Measurements from ENCODE around the gene GUCA1C.

The GUCA1C gene

GRCh38 chr3:108953700-108954099 is at the start of gene GUCA1C:
Gene GUCA1C, minus strand, starts transcription at chr3:108953879. Its CDS starts 117 bp downstream, at chr3:108953762.
- DNase-seq: no peak

- DNase-seq: no peak
Observed at GRCh38 chr3:108998436-108998835, 44.8 kb upstream of the GUCA1C start.

GRCh38 chr3:108985844-108986243 is 32.2 kb upstream of the GUCA1C start:
- DNase-seq: no peak

DNA sequence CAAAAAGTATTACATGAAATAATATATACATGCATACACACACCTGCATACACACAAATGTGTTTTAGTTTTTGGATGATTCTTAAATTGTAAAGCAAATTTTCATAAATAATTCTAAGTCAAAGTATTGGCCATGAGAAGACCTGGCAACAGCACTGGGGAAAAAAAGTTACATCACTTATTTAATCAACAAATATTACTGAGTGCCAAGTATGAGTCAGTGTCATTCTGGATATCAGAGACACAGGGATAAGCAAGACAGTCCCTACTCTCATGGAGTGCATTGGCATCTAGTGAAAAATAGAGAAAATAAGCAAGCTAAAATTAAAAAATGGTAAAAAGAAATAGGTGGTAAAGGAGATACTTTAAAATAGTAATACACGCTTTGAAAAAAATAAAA is 29.4 kb upstream of the GUCA1C start:
- DNase-seq: no peak

DNA sequence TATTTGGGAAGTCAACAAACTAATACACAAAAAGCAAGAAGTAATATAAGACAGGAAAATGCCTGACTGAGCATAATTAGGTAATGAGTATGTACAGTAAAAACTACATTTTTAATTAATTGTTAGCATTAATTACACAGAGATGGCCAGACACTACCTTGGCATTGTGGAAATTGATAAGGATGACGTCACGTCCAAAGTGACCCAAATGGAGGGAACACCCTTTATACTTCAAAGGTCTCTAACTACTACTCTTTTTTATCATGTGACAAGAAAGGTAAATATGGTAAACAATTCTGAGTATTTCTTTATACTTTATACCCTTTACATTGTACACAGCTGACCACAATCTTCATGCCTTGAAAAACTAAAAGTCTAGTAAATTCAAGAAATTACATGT is 22.4 kb upstream of the GUCA1C start:
- no peak for DNase-seq

DNA sequence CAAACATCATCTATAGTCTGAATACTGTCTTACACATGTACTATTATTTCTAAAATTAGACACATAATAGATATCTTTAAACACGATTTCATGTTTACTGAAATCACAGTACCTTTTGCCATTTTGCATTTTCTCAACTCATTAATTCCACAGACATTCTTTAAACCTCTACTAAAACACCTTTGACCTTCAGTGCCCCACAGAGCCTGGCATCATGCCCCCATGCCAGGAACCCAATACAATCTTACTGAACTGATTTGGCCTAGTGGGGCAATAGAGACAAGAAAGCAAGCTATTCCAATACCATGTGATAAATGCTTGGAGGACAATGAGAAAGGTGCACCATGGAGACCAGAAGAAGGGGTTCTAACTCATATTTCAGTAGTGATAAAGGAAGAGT is 19.3 kb upstream of the GUCA1C start:
- DNase-seq: no peak

GRCh38 chr3:108972482-108972881 is 18.8 kb upstream of the GUCA1C start:
- no peak for DNase-seq

DNA sequence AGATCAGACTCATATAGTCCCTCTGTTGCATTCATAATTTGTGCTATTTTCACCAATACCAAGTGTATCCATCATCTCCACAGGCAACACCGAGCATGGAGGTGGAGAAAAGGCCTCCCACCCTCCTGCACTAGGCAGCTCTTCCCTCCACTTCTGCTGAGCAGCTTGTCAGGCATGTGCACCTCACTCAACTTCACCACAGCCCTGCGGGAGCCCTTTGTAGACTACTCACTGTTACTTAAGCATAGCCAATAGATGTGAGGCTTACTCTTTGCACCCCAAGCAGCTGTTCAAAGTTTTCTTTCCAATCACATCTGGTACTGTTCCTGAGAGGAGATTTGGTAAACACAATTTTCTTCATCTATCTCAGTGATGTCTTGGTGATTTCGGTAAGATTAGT is 16.9 kb upstream of the GUCA1C start:
- DNase-seq: no peak

GRCh38 chr3:108966773-108967172 is 13.1 kb upstream of the GUCA1C start:
- DNase-seq: no peak

DNA sequence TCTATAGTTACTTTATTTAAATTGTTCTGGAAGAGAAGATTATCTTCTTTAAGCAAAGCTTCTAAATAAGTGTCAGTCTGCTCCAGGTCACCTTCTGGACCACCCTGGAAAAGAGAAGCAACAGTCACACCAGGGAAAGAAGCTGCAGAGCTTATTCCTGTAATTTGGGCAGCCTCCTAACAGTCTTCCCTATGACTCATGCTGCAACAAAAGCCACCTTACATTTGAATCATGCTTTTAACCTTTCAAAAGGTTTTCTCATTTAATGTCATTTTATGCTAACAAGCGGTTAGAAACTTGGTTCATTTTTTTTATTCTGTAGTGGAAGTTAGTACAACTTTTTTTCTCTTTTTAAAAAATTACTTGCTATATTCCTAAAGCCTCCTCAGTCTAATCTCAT is 5.3 kb upstream of the GUCA1C start:
- no peak for DNase-seq

DNA sequence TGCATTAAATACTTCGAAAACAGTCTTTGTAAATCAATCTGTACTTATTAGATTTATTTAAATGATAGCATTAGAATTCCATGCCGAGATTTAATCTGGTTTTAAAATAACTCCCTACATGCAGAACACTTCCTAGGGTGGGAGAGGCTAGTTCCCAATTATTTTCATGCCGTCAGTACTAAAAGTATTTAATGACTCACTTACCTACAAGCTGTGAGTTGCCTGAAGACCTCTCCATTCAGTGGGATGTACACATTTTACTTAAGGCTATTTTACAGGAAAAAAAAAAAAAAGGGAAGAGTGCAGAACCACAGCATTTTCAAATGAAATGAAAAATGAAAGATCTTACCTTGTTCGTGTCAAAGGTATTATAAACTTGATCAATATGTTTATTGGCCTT is 469 bp downstream of the GUCA1C start:
- DNase-seq: no peak

DNA sequence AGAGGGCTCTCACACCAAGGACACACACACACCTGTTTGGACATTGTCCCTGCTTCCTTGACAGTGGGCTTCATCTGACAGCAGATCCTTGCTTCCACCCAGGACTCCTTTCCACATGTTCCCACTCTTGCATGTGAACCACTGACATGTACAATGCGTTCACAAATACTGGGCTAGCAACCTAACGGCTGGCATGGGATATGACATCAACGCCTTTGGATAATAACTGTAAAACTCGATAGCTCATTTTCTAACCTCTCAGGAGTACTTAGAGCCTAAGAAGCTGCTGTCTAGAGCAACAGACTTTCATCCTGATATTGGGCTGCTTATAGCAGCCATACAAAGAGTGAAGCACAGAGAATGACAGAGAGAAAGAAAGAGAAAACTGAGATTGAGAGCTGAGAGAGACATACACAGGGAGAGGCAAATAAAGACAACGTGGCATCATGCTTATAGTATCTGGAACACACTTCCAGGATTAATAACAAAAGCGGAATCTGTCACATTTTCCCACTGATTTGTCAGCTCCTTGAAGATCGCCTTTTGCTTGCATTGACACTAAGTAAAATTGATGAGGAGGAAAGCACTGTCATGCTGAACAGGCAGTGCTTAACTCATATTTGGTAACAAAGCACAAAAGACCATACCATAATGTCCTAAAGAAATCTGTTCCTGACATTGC is 1.7 kb downstream of the GUCA1C start:
- no peak for DNase-seq

- DNase-seq: no peak
Observed at GRCh38 chr3:108947855-108948254, 5.8 kb downstream of the GUCA1C start.

- no peak for DNase-seq
Observed at GRCh38 chr3:108946292-108947285, 7.1 kb downstream of the GUCA1C start.

GRCh38 chr3:108940568-108941263 is 13.0 kb downstream of the GUCA1C start:
- no peak for DNase-seq

DNA sequence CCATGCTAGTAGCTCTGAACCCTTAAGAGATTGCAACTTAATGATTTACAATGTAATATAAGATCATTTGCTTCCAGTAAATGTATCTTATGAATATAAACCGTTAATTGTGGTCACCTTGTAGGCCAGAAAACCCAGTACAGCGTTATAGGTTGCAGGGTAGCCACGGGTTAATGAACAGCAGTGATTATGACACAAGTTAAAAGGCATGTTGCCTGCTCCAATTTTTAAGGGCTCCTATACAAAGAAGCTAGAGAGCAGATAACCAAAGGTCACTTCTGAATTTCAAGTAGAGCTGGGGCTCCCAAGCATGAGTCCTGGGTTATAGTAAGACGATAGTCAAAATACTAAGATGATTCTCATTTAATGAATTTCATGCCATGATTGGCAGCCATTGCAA is 13.5 kb downstream of the GUCA1C start:
- DNase-seq: no peak

GRCh38 chr3:108936924-108937689 is 16.6 kb downstream of the GUCA1C start:
- DNase-seq: no peak

DNA sequence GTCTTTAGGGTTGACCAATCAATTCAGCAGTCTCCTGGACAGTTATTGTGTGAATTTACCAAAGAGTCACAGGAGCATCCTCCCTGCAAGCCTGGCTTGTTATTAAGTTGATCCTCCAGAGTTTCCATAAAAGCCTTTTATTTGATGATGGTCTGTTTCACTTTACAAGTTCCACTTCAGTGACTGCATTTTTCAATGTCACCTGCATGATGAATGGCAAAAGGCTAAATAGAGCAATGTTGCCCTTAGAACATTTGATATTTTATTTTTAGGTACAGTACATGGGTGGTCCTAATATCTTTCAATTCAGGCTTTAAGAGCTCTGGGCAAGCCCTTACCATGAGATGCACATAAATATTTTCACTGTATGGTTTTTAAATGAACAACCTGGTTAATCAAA is 22.6 kb downstream of the GUCA1C start:
- no peak for DNase-seq

GRCh38 chr3:108918866-108919265 is 34.8 kb downstream of the GUCA1C start:
- DNase-seq: no peak

DNA sequence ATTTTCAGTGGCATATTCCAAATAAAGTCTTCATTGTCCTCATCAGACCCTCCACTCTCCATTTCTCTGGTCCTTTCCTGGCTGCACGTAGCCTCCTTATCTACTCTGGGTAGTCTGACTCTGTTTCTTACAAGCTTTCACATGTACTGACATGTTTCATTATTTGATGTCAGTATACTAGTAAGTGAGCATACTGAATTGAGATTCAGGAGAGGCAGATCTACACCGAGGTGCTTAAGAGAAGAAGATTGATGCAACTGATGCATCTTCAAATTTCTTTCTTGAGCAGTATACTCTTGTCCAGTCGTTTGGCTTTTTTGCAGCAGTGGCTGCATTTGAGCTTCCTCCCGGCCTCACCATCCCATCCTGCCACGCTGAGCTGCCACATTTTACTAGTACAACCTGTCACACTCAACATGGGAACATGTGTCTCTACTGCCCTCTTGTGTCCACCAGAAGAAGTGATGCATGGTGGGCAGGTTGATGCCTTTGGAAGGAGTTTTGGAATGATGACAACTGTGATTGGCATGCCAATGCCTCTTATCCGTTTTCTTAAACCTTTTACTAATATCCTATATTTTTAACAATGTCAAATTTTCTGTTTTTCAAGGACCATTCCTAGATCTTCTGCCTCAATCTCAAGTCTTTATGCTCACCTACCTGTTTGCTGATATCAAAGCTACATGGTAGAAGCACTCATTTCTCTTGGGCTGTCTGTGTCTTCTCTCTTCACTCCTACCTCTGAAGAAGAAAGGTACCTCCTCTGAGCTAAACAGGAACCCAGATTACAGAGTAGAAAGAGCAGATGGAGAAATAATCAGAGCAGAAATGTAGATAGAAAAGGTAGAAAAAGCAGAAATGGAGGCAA is 38.7 kb downstream of the GUCA1C start:
- DNase-seq: peak; percentile 38

DNA sequence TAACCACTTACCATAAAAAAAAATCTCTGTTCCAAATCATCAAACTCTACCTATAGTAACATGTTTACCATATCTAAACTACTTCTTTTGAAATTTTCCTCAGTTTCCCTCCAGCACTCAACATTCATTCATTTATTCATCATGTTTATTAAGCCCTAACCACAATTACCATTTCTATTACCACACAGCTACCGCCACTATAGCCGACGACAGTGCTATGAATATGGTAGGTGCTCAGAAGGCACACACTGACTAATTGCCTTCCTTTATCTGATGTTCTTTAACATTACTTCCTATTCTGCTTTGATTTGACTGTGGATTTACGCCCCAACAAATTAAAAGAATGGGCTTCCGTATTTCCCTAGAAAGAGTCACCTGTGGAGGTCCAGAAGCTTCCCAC is 43.9 kb downstream of the GUCA1C start:
- no peak for DNase-seq

DNA sequence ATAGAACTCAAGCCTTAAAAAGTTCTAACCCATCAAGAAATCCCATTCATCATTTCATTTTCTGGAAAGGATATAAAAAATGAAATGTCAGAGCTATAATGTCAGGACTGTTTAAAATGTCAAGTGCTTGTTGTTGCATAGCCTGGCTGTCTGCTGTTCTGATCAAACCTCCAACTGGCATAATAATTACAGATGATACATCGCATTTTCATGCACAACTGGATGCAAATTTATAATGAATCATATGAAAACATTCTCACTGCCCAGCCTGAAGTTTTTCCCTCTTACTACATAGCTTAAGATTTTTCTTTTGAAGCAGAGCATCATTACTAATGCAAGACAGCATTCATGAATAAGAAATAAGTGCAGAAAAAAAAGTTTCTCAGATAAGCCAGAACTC is 46.5 kb downstream of the GUCA1C start:
- DNase-seq: no peak
